H9 (cell line): Measurements from ENCODE around the gene ATF6. TPM values are rescaled to one million over a fixed set of nuclear protein-coding genes. Genes with fewer than 3 reads are reported as not detected.

Experiments used
- DNase-seq: peaks from one replicate; pipeline ENCODE4 v3.0.0-alpha.2; 2017
- H2AFZ ChIP-seq: one replicate; pipeline ENCODE4 v1.6.1; 2013; ENCODE audit warnings: mild to moderate bottlenecking, low read length, control low read depth, moderate library complexity
- H2AK5ac ChIP-seq: 2 replicates; pipeline ENCODE4 v1.6.1; 2013; ENCODE audit warnings: low read length, control low read depth, mixed read lengths; ENCODE audit not compliant: insufficient read length
- H2BK120ac ChIP-seq: one replicate; pipeline ENCODE4 v1.6.1; 2013; ENCODE audit warnings: low read depth, mild to moderate bottlenecking, low read length, control low read depth, inconsistent platforms; ENCODE audit not compliant: poor library complexity, severe bottlenecking
- H2BK12ac ChIP-seq: 2 replicates; pipeline ENCODE4 v1.6.1; 2013; ENCODE audit warnings: low read length, control low read depth, mixed read lengths, low read depth; ENCODE audit not compliant: insufficient read length
- H2BK15ac ChIP-seq: 2 replicates; pipeline ENCODE4 v1.6.1; 2013; ENCODE audit warnings: low read depth, low read length, control low read depth
- H2BK20ac ChIP-seq: one replicate; pipeline ENCODE4 v1.6.1; 2013; ENCODE audit warnings: low read depth, mild to moderate bottlenecking, low read length, control low read depth, inconsistent platforms; ENCODE audit not compliant: poor library complexity, severe bottlenecking
- H2BK5ac ChIP-seq: 2 replicates; pipeline ENCODE4 v1.6.1; 2013; ENCODE audit warnings: low read length, control low read depth, mixed read lengths; ENCODE audit not compliant: insufficient read length
- H3K14ac ChIP-seq: 2 replicates; pipeline ENCODE4 v1.6.1; 2013; ENCODE audit warnings: low read length, control low read depth; ENCODE audit not compliant: insufficient read depth
- H3K18ac ChIP-seq: 2 replicates; pipeline ENCODE4 v1.6.1; 2013; ENCODE audit warnings: low read depth, mild to moderate bottlenecking, mixed read lengths, low read length, control low read depth; ENCODE audit not compliant: insufficient read length
- H3K23ac ChIP-seq: 2 replicates; pipeline ENCODE4 v1.6.1; 2013; ENCODE audit warnings: low read length, control low read depth, mixed read lengths, low read depth; ENCODE audit not compliant: insufficient read length
- H3K23me2 ChIP-seq: 2 replicates; pipeline ENCODE4 v1.6.1; 2013; ENCODE audit warnings: low read depth, mild to moderate bottlenecking, mixed read lengths, low read length, control low read depth; ENCODE audit not compliant: insufficient read length, poor library complexity, severe bottlenecking
- H3K27ac ChIP-seq: 2 replicates; pipeline ENCODE4 v1.5.1; 2013; ENCODE audit warnings: low read length, control low read depth, mixed read lengths, low read depth; ENCODE audit not compliant: insufficient read length
- H3K27me3 ChIP-seq: 2 replicates; pipeline ENCODE4 v1.6.1; 2013; ENCODE audit warnings: low read length, control low read depth, inconsistent platforms; ENCODE audit not compliant: insufficient read depth
- H3K4ac ChIP-seq: 2 replicates; pipeline ENCODE4 v1.6.1; 2013; ENCODE audit warnings: low read depth, mild to moderate bottlenecking, control low read depth, inconsistent platforms, low read length, moderate library complexity
- H3K4me1 ChIP-seq: 2 replicates; pipeline ENCODE4 v1.6.1; 2013; ENCODE audit warnings: low read length, control low read depth, inconsistent platforms; ENCODE audit not compliant: insufficient read depth
- H3K4me2 ChIP-seq: 2 replicates; pipeline ENCODE4 v1.6.1; 2013; ENCODE audit warnings: low read length, control low read depth, mixed read lengths; ENCODE audit not compliant: insufficient read length, insufficient read depth
- H3K56ac ChIP-seq: 2 replicates; pipeline ENCODE4 v1.6.1; 2013; ENCODE audit warnings: low read depth, mild to moderate bottlenecking, mixed read lengths, low read length, control low read depth; ENCODE audit not compliant: insufficient read length
- H3K79me1 ChIP-seq: 2 replicates; pipeline ENCODE4 v1.6.1; 2013; ENCODE audit warnings: low read depth, mild to moderate bottlenecking, moderate library complexity, low read length, control low read depth, inconsistent platforms; ENCODE audit not compliant: insufficient read depth, poor library complexity, severe bottlenecking
- H3K79me2 ChIP-seq: 2 replicates; pipeline ENCODE4 v1.6.1; 2013; ENCODE audit warnings: low read length, control low read depth, inconsistent platforms; ENCODE audit not compliant: insufficient read depth
- H3K9ac ChIP-seq: 2 replicates; pipeline ENCODE4 v1.6.1; 2013; ENCODE audit warnings: low read length, control low read depth, mixed read lengths; ENCODE audit not compliant: insufficient read length; ENCODE audit errors: extremely low read depth
- H3K9me3 ChIP-seq: one replicate; pipeline ENCODE4 v1.6.1; 2013; ENCODE audit warnings: low read depth, low read length, inconsistent platforms; ENCODE audit not compliant: control insufficient read depth
- H3T11ph ChIP-seq: one replicate; pipeline ENCODE4 v1.6.1; 2013; ENCODE audit warnings: mild to moderate bottlenecking, low read length, control low read depth, inconsistent platforms
- H4K20me1 ChIP-seq: one replicate; pipeline ENCODE4 v1.6.1; 2013; ENCODE audit not compliant: control insufficient read depth, insufficient read length, insufficient read depth
- H4K5ac ChIP-seq: 2 replicates; pipeline ENCODE4 v1.6.1; 2013; ENCODE audit warnings: low read depth, mild to moderate bottlenecking, mixed read lengths, low read length, control low read depth; ENCODE audit not compliant: insufficient read length
- H4K8ac ChIP-seq: replicated peaks from 2 replicates; pipeline ENCODE4 v1.6.1; 2013; ENCODE audit warnings: low read length, control low read depth, mixed read lengths, low read depth; ENCODE audit not compliant: insufficient read length
- H4K91ac ChIP-seq: 2 replicates; pipeline ENCODE4 v1.6.1; 2013; ENCODE audit warnings: low read depth, mild to moderate bottlenecking, moderate library complexity, mixed read lengths, low read length, control low read depth; ENCODE audit not compliant: insufficient read length
- H3K27ac Mint-ChIP-seq, 3 experiments: 2 replicates in 2 of 3; 3 replicates in 1 of 3; pipeline ENCODE4 v1.8.0; 2020 to 2021; ENCODE audit warnings: mixed read lengths in 3 of 3, mild to moderate bottlenecking in 1 of 3, moderate library complexity in 1 of 3
- H3K27me3 Mint-ChIP-seq: 2 replicates; pipeline ENCODE4 v1.8.0; 2021; ENCODE audit warnings: low read depth, mild to moderate bottlenecking, moderate library complexity, mixed read lengths
- H3K36me3 Mint-ChIP-seq, 3 experiments: 2 replicates in 2 of 3; 3 replicates in 1 of 3; pipeline ENCODE4 v1.8.0; 2020 to 2021; ENCODE audit warnings: low read depth in 3 of 3, mixed read lengths in 3 of 3; ENCODE audit not compliant: insufficient read depth in 1 of 3
- H3K4me1 Mint-ChIP-seq, 2 experiments: 2 replicates each; pipeline ENCODE4 v1.8.0; 2020; ENCODE audit warnings: mixed read lengths in 2 of 2
- H3K4me3 Mint-ChIP-seq, 2 experiments: 2 replicates in 1 of 2; 3 replicates in 1 of 2; pipeline ENCODE4 v1.8.0; 2020 to 2021; ENCODE audit warnings: mild to moderate bottlenecking in 2 of 2, mixed read lengths in 2 of 2, moderate library complexity in 1 of 2
- H3K9me3 Mint-ChIP-seq, 2 experiments: 2 replicates in 1 of 2; 3 replicates in 1 of 2; pipeline ENCODE4 v1.8.0; 2020; ENCODE audit warnings: mild to moderate bottlenecking in 2 of 2, mixed read lengths in 2 of 2, moderate library complexity in 1 of 2
- CTCF ChIP-seq: fragments of 200-600 bp; sonication (generic); conservative IDR thresholded peaks from 3 replicates; pipeline ENCODE4 v1.8.0; 2021; ENCODE audit warnings: antibody characterized with exemption, mild to moderate bottlenecking
- total RNA-seq: library from RNA; stranded (reverse); gene quantifications from 2 replicates; pipeline ENCODE4 v1.2.1, GENCODE V29; 2021

The ATF6 gene
- total RNA-seq, 1 experiment from 2014 or later, result 11.2 TPM

GRCh38 chr1:161919229-161919628 lies 153.1 kb downstream of the ATF6 start:
- Histone ChIP-seq H2BK120ac (no peak overlapping the region), H3K79me1 (no peaks in the 10 kb centered on the region), H2BK15ac (no peak overlapping the region), H4K20me1 (no peaks in the 10 kb centered on the region), H2BK12ac (no peak overlapping the region), H3K18ac (no peak overlapping the region), H2AK5ac (no peak overlapping the region), H3T11ph (no peak overlapping the region), H3K9me3 (no peaks in the 10 kb centered on the region), H2BK5ac (no peak overlapping the region), H3K4ac (no peak overlapping the region), H3K27me3 (no peaks in the 10 kb centered on the region), H4K5ac (no peak overlapping the region), H3K14ac (no peak overlapping the region), H2AFZ (no peak overlapping the region), H3K4me2 (no peak overlapping the region), H3K23me2 (no peaks in the 10 kb centered on the region), H2BK20ac (no peak overlapping the region), H3K56ac (no peak overlapping the region), H4K91ac (no peak overlapping the region), H3K4me1 (no peaks in the 10 kb centered on the region), H4K8ac (no peak overlapping the region), H3K27ac (no peak overlapping the region), H3K79me2 (no peaks in the 10 kb centered on the region), H3K23ac (no peak overlapping the region), H3K9ac (no peak overlapping the region)
- no peak overlapping the region; a peak in 1 of 7 replicates for H3K27ac Mint-ChIP-seq
- no peak overlapping the region for H3K4me3 Mint-ChIP-seq
- H3K27me3 Mint-ChIP-seq, result no peaks in the 10 kb centered on the region
- H3K4me1 Mint-ChIP-seq, result peaks cover 4 to 9% of the 10 kb centered on the region in 2 experiments; a peak in 2 of 4 replicates
- DNase-seq, result no peak
- no peaks in the 10 kb centered on the region for H3K36me3 Mint-ChIP-seq
- no peak for TF ChIP-seq CTCF
- H3K9me3 Mint-ChIP-seq, result no peaks in the 10 kb centered on the region
